ENCODE data around the gene UMAD1.

DNA sequence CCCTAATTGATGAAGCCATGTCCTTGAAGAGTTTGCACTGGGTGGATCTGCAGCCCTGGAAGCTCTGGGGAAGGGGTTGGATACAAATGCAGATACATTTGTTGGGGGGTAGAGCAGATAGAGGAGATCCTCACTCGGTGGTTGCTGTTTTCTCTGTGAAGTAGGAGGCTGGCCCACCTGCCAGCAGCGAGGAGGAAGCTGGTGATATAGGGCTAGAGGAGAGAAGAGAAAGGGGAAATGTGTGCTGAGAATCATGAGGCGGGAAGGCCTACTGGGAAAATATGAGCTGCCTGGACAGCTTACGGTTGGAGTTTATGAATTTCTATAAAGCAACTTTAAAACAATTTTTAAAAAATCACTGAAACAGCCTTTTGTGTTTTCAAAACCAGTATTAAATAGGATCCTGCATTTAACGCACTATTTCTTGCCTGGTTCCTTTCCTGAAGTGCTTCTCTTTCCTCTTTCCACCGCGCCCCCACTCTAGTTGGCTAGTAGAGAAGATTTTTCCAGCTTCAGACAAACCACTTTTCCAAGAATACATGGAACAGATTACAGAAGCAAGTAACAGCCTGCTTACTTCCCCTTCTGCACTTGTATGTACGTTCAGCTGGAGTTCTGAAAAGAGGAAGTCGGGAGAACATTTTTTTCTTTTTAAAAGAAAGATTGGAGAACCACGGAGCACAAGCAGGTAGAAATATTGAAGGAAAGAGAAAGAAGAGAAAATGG lies 227.5 kb downstream of the UMAD1 start:
- TF ChIP-seq, protein P1, sequence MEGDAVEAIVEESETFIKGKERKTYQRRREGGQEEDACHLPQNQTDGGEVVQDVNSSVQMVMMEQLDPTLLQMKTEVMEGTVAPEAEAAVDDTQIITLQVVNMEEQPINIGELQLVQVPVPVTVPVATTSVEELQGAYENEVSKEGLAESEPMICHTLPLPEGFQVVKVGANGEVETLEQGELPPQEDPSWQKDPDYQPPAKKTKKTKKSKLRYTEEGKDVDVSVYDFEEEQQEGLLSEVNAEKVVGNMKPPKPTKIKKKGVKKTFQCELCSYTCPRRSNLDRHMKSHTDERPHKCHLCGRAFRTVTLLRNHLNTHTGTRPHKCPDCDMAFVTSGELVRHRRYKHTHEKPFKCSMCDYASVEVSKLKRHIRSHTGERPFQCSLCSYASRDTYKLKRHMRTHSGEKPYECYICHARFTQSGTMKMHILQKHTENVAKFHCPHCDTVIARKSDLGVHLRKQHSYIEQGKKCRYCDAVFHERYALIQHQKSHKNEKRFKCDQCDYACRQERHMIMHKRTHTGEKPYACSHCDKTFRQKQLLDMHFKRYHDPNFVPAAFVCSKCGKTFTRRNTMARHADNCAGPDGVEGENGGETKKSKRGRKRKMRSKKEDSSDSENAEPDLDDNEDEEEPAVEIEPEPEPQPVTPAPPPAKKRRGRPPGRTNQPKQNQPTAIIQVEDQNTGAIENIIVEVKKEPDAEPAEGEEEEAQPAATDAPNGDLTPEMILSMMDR (IDR thresholded peaks at IDR 0.05) = no peak
- TF ChIP-seq POLR2A (IDR thresholded peaks at IDR 0.05) = no peak

All from heart left ventricle (tissue), 13 donors.